Activated T-cell treated with anti-CD3 and anti-CD28 coated beads, Interleukin-2, amount 50 U/mL, for 4 hours (primary cell): ENCODE results near the gene CPXM2. TPM values are rescaled to one million over a fixed set of nuclear protein-coding genes. Genes with fewer than 3 reads are reported as not detected.

Experiments used
- ATAC-seq, 2 donors: fragments of 200-7000 bp; cut with Tn5 transposase; one replicate each; pipeline ENCODE4 v1.10.0; 2021
- DNase-seq: peaks from one replicate; pipeline ENCODE4 v3.0.0-alpha.2; 2020
- H3K27me3 Mint-ChIP-seq: one replicate; pipeline ENCODE4 v1.8.0; 2021; ENCODE audit warnings: low read depth, mixed read lengths
- H3K36me3 Mint-ChIP-seq: one replicate; pipeline ENCODE4 v1.8.0; 2022; ENCODE audit warnings: mixed read lengths; ENCODE audit not compliant: insufficient read depth
- H3K4me1 Mint-ChIP-seq: one replicate; pipeline ENCODE4 v1.8.0; 2021; ENCODE audit warnings: low read depth, mixed read lengths
- H3K4me3 Mint-ChIP-seq: one replicate; pipeline ENCODE4 v1.8.0; 2021; ENCODE audit warnings: mild to moderate bottlenecking, moderate library complexity, mixed read lengths
- H3K9me3 Mint-ChIP-seq: one replicate; pipeline ENCODE4 v1.8.0; 2021; ENCODE audit warnings: mixed read lengths
- total RNA-seq, 3 donors: library from RNA; stranded (reverse); gene quantifications; one replicate each; pipeline ENCODE4 v1.2.1, GENCODE V29; 2021

CPXM2 gene
- total RNA-seq, 3 donors from 2014 or later, result not detected

GRCh38 chr10:123778719-123779517, 112.7 kb downstream of the CPXM2 start:
- H3K36me3 Mint-ChIP-seq, result no peaks in the 10 kb centered on the region
- peaks cover 8% of the 10 kb centered on the region for H3K27me3 Mint-ChIP-seq
- no peak overlapping the region for H3K4me3 Mint-ChIP-seq
- H3K4me1 Mint-ChIP-seq, result no peaks in the 10 kb centered on the region
- no peak for DNase-seq
- no peaks in the 10 kb centered on the region for H3K9me3 Mint-ChIP-seq
- ATAC-seq, result no peak

DNA sequence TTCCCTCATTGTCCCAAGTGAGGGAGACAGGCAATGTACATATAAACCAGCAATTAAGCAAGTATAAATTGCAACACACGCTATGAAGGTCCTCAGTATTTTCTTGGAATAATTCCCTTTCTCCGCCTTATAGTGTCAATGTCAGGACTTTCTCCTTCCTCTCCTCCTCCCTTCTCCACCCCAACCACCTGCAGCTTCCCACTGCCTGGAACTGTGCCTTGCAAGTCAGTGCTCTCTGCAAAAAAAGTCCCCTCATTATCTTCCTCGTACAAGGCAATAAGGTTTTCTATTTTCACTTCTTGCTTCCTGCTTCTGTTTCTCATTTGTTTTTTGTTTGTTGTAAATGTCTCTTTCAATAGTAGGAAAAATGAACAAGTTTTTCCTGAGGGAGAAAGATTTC, 113.7 kb downstream of the CPXM2 start:
- Mint-ChIP-seq H3K4me1 (peaks cover 2% of the 10 kb centered on the region), H3K36me3 (peaks cover 2% of the 10 kb centered on the region), H3K27me3 (peaks cover 9% of the 10 kb centered on the region), H3K4me3 (no peak overlapping the region), H3K9me3 (peaks cover 6% of the 10 kb centered on the region)
- ATAC-seq, result no peak
- no peak for DNase-seq

GRCh38 chr10:123774132-123774742, 117.4 kb downstream of the CPXM2 start:
- no peak for DNase-seq
- ATAC-seq, result no peak
- H3K36me3 Mint-ChIP-seq, result peaks cover 2% of the 10 kb centered on the region
- H3K4me1 Mint-ChIP-seq, result peaks cover 2% of the 10 kb centered on the region
- peaks cover 11% of the 10 kb centered on the region for H3K9me3 Mint-ChIP-seq
- H3K27me3 Mint-ChIP-seq, result peaks cover 10% of the 10 kb centered on the region
- no peak overlapping the region for H3K4me3 Mint-ChIP-seq

DNA sequence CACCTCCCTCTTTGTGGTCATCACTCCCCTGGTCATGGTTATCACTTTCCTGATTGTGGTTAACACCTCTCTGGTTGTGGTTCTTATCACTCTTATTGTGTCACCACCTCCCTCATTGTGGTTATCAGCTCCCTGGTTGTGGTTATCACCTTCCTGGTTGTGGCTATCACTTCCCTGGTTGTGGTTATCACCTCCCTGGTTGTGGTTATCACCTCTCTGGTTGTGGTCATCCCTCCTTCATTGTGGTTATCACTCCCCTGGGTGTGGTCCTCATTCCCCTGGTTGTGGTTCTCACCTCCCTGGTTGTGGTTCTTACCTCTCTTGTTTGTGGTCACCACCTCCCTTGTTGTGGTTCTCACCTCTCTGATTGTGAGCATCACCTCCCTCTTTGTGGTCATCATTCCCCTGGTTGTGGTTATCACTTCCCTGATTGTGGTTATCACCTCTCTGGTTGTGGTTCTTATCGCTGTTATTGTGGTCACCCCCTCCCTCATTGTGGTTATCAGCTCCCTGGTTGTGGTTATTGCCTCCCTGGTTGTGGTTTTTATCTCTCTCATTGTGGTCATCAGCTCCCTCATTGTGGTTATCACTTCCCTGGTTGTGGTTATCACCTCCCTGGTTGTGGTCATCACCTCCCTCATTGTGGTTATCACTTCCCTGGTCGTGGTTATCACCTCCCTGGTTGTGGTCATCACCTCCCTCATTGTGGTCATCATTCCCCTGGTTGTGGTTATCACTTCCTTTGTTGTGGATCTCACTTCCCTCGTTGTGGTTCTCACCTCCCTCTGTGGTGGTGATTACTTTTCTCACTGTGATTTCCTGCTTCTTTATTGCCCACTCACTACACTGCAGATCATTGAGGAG, 118.7 kb downstream of the CPXM2 start:
- H3K4me3 Mint-ChIP-seq, result no peak overlapping the region
- peaks cover 2% of the 10 kb centered on the region for H3K4me1 Mint-ChIP-seq
- DNase-seq, result no peak
- peaks cover 11% of the 10 kb centered on the region for H3K9me3 Mint-ChIP-seq
- ATAC-seq, result no peak
- H3K36me3 Mint-ChIP-seq, result peaks cover 2% of the 10 kb centered on the region
- H3K27me3 Mint-ChIP-seq, result peaks cover 10% of the 10 kb centered on the region

DNA sequence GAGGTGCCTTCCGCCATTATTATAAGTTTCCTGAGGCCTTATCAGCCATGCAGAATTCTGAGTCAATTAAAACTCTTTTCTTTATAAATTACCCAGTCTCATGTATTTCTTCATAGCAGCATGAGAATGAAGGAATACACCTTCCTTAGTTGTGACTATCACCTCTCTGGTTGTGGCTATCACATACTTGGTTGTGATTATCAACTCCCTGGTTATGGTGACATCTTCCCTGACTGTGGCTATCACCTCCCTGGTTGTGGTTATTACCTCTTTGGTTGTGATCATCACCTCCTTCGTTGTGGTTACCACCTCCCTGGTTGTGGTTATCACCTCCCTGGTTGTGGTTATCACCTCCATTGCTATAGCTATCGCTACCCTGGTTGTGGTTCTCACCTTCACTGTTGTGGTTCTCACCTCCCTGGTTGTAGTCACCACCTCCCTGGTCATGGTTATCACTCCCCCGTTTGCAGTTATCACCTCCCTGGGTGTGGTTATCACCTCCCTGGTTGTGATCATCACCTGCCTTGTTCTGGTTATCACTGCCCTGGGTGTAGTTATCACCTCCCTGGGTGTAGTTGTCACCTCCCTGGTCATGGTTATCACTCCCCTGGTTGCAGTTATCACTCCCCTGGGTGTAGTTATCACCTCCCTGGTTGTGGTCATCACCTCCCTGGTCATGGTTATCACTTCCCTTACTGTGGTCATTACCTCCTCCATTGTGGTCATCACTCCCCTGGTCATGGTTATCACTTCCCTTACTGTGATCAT, 119.5 kb downstream of the CPXM2 start:
- H3K36me3 Mint-ChIP-seq, result peaks cover 2% of the 10 kb centered on the region
- H3K4me3 Mint-ChIP-seq, result no peak overlapping the region
- ATAC-seq, result peak in 1 of 2 donors; percentile 25
- no peak for DNase-seq
- H3K27me3 Mint-ChIP-seq, result peaks cover 6% of the 10 kb centered on the region
- peaks cover 11% of the 10 kb centered on the region for H3K9me3 Mint-ChIP-seq
- H3K4me1 Mint-ChIP-seq, result peaks cover 2% of the 10 kb centered on the region

DNA sequence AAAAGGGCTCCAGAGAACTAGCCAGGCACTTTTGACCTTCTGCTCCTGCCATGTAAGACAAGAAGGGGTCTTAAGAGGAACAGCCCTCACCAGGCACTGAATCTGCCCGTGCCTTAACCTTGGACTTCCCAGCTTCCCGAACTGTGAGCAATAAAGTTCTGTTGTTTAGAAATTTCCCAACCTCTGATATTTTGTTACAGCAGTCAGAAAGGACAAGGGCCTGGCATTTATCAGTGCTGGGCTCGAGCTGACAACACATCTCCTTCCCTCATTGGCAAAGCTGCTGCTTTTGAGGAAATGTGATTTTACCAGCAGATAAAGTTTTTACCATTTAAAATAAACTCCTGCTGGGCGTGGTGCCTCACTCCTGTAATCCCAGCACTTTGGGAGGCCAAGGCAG, 122.0 kb downstream of the CPXM2 start:
- Mint-ChIP-seq H3K9me3 (peaks cover 11% of the 10 kb centered on the region), H3K27me3 (peaks cover 10% of the 10 kb centered on the region), H3K36me3 (peaks cover 2% of the 10 kb centered on the region), H3K4me3 (no peak overlapping the region), H3K4me1 (peaks cover 2% of the 10 kb centered on the region)
- no peak for ATAC-seq
- no peak for DNase-seq

DNA sequence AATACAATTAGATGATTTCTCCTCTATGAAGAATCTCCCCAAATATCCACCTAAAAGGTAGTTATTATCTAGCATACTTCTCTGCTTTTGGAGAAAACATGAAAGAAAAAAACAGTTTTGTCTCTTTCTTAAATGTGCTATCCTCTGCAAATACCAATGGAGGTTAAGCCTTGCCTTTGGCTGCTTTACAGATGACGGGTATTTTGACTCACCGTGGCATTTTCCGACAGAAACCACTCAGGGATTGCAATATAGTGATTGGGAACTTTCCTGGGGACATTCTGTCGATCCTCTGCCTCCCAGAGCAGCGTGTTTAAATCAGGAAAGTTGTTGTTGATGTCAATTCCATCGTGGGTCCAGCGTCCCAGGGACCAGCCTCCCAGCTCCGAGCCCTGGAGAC, 124.8 kb downstream of the CPXM2 start:
- ATAC-seq (no peak), DNase-seq (no peak)
- H3K9me3 Mint-ChIP-seq, result peaks cover 4% of the 10 kb centered on the region
- no peaks in the 10 kb centered on the region for H3K4me1 Mint-ChIP-seq
- H3K4me3 Mint-ChIP-seq, result no peak overlapping the region
- H3K27me3 Mint-ChIP-seq, result peaks cover 11% of the 10 kb centered on the region
- H3K36me3 Mint-ChIP-seq, result no peaks in the 10 kb centered on the region

DNA sequence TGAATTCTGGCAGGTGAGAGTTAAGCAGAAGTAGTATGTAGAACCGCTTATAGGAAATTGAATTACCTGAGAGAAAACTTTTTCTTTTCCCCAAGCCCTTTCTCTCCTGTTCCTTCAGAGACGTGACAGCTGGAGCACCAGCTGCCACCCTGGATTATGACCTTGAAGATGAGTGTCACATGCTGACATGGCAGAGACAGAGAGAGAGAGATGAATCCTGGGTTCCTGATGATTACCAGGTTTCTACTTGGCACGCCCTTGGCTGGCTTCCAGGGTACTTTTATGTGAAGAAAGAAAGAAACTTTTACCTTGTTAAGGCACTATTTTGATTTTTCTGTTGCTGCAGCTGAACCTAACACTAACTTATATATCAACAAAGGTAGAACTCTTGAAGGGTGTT, 125.6 kb downstream of the CPXM2 start:
- Mint-ChIP-seq H3K4me1 (no peaks in the 10 kb centered on the region), H3K9me3 (peaks cover 1% of the 10 kb centered on the region), H3K36me3 (no peaks in the 10 kb centered on the region), H3K27me3 (peaks cover 8% of the 10 kb centered on the region), H3K4me3 (no peak overlapping the region)
- ATAC-seq, result no peak
- DNase-seq, result no peak

DNA sequence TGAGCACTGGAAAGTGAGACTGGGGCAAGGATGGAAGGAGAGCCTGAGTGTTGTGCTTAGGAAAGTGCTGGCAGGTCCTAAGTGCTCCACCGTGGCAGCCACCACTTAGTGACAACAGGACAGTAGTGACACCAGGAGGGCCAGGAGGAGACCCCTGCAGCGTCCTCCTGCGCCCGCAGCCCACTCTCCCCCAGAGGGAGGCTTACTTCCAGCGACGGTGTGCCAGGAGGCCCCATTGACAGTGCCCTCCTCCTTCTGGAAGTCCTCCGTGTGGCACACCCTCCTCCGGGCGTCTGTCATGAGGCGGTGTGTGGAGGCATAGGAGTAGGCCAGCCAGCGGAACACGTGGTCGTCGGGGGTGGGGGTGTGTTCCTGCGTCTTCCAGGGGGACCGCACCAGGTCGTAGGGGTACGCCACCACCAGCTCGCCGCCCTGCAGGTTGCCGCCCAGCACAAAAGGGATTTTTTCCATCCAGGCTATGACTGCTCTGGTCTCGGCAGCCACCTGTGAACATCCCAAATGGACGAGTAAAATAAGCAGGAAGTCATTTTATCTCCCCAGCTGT, 129.9 kb downstream of the CPXM2 start:
- ATAC-seq, result no peak
- DNase-seq, result no peak
- Mint-ChIP-seq H3K36me3 (no peaks in the 10 kb centered on the region), H3K4me3 (no peak overlapping the region), H3K4me1 (no peaks in the 10 kb centered on the region), H3K27me3 (peaks cover 6% of the 10 kb centered on the region), H3K9me3 (no peaks in the 10 kb centered on the region)

- Mint-ChIP-seq H3K4me3 (no peak overlapping the region), H3K4me1 (no peaks in the 10 kb centered on the region), H3K27me3 (peaks cover 6% of the 10 kb centered on the region), H3K36me3 (no peaks in the 10 kb centered on the region), H3K9me3 (no peaks in the 10 kb centered on the region)
- ATAC-seq (no peak), DNase-seq (no peak)
These were observed 130.6 kb downstream of the CPXM2 start for GRCh38 chr10:123761038-123761428.

GRCh38 chr10:123760356-123761037, 131.1 kb downstream of the CPXM2 start:
- Mint-ChIP-seq H3K4me3 (no peak overlapping the region), H3K9me3 (no peaks in the 10 kb centered on the region), H3K36me3 (no peaks in the 10 kb centered on the region), H3K27me3 (peaks cover 2% of the 10 kb centered on the region), H3K4me1 (no peaks in the 10 kb centered on the region)
- DNase-seq, result no peak
- no peak for ATAC-seq

GRCh38 chr10:123759501-123760031, 132.0 kb downstream of the CPXM2 start:
- ATAC-seq (no peak), DNase-seq (no peak)
- Mint-ChIP-seq H3K9me3 (no peaks in the 10 kb centered on the region), H3K27me3 (peaks cover 2% of the 10 kb centered on the region), H3K4me3 (no peak overlapping the region), H3K4me1 (no peaks in the 10 kb centered on the region), H3K36me3 (no peaks in the 10 kb centered on the region)

- no peak for DNase-seq
- Mint-ChIP-seq H3K4me1 (no peaks in the 10 kb centered on the region), H3K4me3 (no peak overlapping the region), H3K9me3 (no peaks in the 10 kb centered on the region), H3K36me3 (no peaks in the 10 kb centered on the region), H3K27me3 (peaks cover 2% of the 10 kb centered on the region)
- ATAC-seq, result no peak
These were observed 132.6 kb downstream of the CPXM2 start for GRCh38 chr10:123759041-123759440.
